ENCODE data around the gene MMP13.

DNA sequence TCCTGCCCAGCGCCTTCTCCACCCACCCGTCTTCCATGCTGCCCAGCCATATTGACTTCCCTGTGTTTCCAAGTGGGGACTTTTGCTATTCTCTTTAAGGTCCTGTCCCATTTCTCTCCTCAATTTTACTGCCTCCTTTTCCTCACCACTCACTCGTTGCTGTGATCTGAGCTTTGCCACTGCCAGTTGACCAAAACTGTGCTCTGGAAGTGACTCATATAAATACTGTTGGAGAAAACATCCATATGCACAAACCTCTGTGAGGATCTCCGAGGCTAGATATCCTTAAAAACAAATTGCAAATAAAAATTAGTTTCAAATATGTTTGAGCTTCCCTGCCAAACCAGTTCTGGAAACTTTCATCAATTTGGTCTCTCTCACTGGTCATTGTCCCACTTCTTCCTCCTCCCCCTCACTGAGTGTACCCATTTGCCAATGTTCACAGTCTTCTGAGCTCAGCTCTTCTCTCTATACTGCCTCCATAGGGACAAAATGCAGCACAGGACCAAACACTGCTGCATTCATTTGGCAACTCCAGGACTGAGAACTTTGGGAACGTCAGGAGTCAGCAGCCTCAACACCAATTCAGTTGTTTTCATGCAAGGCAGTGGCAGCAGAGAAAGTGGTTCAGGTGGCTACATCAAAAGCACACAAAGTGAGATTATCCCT lies 34.0 kb upstream of the MMP13 start:
- TF ChIP-seq POLR2A (IDR thresholded peaks at IDR 0.05; ENCODE audit: low read depth, low read length) (no peak), TAF1 (IDR thresholded peaks at IDR 0.05; ENCODE audit: borderline replicate concordance, low read depth, low read length) (no peak)
